ENCODE data around the gene SLAMF7.

Gene SLAMF7

DNA sequence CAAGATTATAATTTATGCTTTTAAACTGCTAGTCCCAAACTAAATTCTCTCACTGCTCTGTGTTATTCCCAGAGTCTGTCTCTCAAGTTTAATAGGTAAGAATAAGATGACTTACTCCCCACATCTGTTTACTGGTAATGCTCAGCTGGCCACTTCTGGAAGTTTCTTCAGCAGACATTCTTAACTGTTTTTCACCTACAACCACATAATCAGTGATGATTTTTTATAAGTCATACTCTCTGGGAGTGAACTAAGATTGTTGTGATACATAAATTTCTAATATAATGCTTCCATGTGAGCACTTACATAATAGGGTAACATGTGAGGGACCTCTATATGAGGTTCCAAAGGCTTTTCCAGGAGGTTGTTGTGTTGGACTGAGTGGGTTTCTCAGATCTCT lies 8.7 kb downstream of the SLAMF7 start:
- DNase-seq: no peak

- DNase-seq: no peak
Observed at GRCh38 chr1:160748181-160748877, 9.3 kb downstream of the SLAMF7 start.

GRCh38 chr1:160748878-160749269 lies 9.8 kb downstream of the SLAMF7 start:
- DNase-seq: no peak

DNA sequence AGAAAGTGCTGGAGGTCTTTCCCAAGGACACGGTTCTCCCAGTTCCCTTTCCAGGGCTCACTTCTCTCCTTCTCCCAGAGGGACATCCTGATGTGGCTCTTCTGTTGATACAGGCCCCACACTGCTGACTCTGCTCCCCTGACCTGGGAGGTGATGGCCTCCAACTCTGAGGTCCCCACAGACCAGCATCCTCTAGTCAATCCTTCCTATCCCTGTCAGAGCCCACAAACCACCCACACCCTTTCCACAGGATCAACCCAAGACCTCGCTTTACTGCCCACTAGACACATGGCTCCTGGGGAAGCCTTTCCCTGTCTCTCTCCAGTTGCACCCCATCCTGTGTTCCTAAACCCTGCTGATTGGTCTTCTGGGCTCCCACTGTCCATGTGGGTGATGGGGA lies 11.6 kb downstream of the SLAMF7 start:
- no peak for DNase-seq

DNA sequence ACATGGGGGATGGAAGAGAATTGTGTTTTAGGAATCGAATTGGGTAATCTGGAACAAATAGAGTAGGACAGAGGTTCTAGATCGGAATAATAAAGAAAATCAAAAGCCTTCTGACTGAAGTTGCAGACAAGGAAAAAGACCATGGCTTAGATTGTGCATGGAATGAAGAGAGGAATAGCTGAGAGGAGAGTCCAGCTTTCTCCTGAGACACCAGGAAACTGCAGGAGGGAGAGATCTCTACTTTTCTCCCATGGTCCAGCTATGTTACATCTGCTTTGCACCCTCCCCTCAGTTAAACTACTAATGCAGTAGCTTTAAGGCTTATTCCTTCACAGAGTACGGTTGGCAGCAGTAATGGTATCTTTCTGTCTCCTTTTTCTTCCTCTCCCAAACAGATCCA lies 13.4 kb downstream of the SLAMF7 start:
- no peak for DNase-seq

DNA sequence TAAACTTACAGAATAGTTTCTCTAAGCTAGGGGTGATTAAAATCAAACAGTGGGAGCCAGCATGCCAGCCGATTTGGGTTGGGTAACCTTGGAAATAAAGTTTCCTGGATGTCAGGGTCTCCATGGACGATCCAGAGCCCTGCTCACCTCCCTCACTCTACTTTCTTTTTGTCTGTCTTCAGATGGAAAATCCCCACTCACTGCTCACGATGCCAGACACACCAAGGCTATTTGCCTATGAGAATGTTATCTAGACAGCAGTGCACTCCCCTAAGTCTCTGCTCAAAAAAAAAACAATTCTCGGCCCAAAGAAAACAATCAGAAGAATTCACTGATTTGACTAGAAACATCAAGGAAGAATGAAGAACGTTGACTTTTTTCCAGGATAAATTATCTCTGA lies 13.9 kb downstream of the SLAMF7 start:
- no peak for DNase-seq

DNA sequence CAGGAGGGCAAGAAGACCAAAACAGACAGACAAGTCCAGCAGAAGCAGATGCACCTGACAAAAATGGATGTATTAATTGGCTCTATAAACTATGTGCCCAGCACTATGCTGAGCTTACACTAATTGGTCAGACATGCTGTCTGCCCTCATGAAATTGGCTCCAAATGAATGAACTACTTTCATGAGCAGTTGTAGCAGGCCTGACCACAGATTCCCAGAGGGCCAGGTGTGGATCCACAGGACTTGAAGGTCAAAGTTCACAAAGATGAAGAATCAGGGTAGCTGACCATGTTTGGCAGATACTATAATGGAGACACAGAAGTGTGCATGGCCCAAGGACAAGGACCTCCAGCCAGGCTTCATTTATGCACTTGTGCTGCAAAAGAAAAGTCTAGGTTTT lies 14.5 kb downstream of the SLAMF7 start:
- DNase-seq: no peak

DNA sequence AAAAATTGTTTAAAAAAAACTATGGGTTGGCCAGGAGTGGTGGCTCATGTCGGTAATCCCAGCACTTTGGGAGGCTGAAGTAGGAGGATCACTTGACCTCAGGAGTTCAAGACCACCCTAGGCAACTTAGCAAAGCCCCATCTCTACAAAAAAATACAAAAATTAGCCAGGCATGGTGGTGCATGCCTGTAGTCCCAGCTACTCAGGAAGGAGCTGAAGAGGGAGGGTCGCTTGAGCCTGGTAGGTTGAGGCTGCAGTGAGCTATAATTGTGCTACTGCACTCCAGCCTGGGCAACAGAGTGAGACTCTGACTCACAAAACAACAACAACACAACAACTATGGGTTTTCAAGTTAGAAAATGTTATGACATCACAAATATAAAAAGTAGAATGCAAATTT lies 16.4 kb downstream of the SLAMF7 start:
- no peak for DNase-seq

DNA sequence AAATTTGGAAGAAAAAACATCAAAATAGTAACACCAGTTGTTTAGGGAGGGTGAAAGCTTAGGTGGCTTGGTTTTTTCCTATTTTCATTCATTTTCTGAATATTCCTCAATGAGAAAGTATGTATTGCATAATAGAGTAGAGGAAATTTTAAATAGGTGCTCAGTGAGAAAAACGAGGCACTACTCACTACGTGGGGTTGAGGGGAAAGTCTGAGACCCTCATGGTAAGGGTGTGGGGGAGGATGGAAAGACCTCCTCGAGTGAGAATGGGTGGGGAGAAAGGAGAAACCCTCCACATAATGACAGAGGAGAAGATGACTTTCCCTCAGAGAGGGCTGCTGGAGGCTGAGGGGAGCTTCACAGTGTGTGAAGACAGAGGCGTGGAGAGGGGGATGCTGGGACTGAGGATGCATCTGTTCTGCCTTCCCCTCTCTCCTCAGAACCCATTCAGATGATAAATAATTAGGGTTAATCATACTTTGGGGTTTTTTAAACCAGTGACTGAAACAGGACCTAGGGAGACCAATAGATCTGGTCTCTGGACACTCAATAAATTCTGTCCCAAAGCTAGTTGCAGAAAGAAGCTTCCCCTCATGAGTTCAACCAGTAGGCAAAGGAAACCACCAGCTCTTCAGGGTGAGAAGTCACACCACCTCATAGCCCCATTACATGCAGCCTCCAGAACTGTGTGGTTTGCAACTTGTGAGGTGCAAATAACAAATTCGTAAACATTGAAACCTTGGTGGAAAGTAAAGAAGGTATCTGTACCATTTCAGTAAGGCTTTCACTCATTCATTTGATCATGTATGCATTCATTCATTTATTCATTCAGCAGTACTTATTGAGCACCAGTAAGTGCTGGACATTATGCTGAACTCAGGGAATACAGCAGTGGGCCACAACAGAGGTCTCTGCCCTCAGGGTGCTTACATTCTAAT lies 17.1 kb downstream of the SLAMF7 start:
- DNase-seq: no peak

DNA sequence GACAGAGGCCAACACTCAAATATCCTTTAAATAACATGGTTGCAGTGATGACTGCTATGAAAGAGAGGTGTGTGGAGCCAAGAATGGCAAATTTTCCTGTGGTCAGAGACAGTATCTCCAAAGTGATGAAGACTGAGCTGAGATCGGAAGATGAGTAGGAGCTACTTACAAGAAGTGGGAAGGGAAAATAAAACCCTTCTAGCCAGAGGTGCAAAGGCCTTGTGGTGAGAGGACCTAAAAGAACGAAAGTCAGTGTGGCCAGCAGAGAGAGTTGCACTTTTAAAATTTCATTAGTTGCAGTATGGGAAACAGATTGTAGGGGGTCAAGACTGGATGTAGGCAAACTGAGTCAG lies 17.8 kb downstream of the SLAMF7 start:
- no peak for DNase-seq

GRCh38 chr1:160758521-160758920 lies 19.5 kb downstream of the SLAMF7 start:
- DNase-seq: no peak

GRCh38 chr1:160759740-160760139 lies 20.7 kb downstream of the SLAMF7 start:
- DNase-seq: no peak

DNA sequence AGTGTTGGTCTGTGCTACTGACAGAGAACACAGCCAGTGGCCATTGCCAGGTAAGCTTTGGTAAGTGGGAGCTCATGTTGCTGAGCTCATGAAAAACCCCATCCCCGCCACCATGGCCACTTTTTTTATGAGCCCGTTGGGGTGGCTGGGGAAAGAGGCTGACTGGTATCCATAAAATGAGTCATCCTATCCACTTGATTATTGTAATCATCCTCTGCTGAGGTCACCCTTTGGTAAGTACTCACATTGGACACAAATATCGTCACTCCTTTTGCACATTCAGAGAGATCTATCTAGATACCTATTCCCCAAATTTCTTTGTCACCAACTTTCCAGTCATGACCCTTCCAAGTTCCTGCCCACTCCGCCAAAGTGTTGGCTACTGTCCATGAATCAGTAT lies 22.0 kb downstream of the SLAMF7 start:
- no peak for DNase-seq

DNA sequence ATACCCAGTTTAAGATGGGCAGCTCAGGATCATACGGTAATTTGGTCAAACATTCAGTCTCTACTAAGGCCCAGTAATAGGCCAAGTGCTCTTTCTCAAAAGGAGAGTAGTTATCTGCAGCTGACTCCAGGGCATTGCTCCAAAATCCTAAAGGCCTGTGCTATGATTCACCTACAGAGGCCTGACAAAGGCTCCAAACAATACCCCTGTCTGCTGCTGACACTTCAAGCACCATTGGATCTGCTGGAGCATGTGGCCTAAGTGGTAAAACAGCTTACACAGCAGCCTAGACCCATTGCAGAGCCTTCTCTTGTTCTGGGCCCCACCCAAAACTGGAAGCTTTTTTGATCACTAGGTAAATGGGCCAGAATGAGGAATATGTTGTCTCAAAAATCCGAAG lies 22.8 kb downstream of the SLAMF7 start:
- DNase-seq: no peak

GRCh38 chr1:160763993-160764392 lies 24.9 kb downstream of the SLAMF7 start:
- no peak for DNase-seq

- DNase-seq: no peak
Observed at GRCh38 chr1:160767395-160768294, 28.6 kb downstream of the SLAMF7 start.

- DNase-seq: no peak
Observed at GRCh38 chr1:160768295-160768657, 29.2 kb downstream of the SLAMF7 start.

DNA sequence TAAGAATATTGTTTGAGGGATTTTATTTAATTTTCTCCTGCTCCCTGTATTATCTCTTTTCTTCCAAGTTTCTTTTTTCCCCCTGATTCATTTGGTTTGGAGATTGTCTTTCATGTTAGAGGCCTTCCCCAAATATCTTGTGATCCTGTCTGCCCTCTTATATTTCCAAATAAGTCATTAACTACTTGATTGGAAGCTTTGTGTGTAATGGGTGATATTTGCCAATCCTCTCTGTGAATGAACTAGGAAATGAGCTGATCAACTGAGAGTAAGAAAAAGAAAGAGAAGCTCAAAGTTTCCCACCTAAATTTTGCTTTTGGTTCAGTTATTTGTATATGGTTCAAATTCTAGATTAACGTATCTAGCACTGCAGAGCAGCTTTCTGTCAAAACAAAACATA lies 33.3 kb downstream of the SLAMF7 start:
- DNase-seq: no peak

GRCh38 chr1:160773093-160773492 lies 34.0 kb downstream of the SLAMF7 start:
- no peak for DNase-seq

DNA sequence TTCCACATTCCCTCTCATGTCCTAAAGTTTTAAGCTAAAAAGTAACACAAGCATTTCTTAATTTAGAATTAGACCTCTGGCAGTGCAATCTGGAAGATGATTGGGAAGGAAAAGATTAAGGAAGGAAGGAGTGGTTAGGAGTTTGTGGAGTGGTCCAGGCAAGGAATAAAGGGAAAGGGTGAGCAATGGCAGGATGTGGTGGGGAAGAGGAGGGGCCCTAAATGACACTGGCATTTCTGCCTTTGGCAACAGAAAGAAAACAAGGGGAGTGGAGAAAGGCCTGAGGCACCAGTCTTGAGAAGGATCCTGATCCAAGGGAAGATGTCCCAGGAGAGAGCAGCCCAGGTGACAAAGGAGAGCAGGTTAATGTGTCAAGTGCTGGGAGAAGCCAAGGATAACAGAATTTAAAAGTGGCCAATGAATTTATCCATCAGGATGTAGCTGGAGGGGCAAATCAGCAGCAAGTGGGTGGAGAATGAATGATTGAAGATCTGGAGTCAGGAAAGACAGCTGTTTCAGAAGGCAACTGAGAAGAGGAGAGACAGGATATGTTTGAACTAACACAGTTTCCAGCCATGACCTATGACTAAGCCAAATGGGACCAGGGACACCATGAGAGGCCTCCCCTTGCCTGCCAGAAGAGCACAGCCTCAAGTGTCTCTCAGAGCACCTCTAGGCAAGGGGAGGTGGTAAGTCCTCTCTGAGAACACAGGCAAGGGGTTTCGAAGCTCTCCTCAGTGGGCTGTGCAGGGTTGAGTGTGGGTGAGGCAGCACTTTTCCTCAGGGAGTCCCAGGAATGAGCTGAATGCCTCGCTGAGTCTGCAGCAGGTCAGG lies 36.1 kb downstream of the SLAMF7 start:
- no peak for DNase-seq

- no peak for DNase-seq
Observed at GRCh38 chr1:160776178-160776577, 37.1 kb downstream of the SLAMF7 start.

DNA sequence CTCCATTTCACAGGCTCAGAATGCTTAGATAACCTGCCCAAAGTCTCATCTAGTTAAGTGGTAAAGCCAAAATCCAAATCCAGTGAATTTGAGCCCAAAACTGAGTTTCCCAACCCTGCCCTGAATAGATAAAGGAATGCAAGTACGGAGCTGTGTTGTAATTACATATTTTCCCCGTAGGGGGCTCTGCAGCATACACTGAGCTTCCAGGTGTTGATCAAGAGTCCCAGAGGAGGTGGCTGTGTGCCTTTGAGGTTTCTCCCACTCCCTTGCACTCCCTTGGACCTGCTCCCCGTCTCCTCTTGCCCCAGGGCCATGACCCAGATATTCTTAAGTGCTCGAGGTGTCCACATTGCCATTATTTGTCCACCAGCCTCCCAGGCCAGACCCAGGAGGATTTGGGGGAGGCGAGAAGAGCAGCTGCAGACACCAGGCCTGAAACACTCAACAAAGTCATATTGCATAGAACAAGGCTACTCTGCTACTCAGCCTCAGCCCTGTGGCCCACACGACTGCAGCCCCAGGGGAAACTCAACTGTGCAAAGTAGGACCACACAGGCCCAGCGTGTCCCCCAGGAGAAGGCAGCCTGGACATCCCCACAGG lies 38.5 kb downstream of the SLAMF7 start:
- DNase-seq: peak; percentile 4

All from KG1 (cell line).